ENCODE measurements around the gene ACTMAP.

The ACTMAP gene

GRCh38 chr19:40742886-40743285, 7.4 kb downstream of the ACTMAP start:
- H3K27ac ChIP-seq (ENCODE audit: low read length): no peak overlapping the region
- DNase-seq: no peak
- no peaks in the 10 kb centered on the region for H4K20me1 ChIP-seq (ENCODE audit: insufficient read depth, low read length)
- TF ChIP-seq EZH2phosphoT487 (IDR thresholded peaks at IDR 0.05; ENCODE audit: low read length): no peak
- no peak for TF ChIP-seq EZH2 (optimal IDR thresholded peaks at IDR 0.05; ENCODE audit: low read depth, low read length)
- TF ChIP-seq CTCF (IDR thresholded peaks at IDR 0.05; ENCODE audit: low read length): no peak
- no peak overlapping the region for H3K4me2 ChIP-seq (ENCODE audit: low read depth, low read length)
- H3F3A ChIP-seq (ENCODE audit: insufficient read depth, low read length): no peaks in the 10 kb centered on the region
- H3K9me3 ChIP-seq (replicated peaks; ENCODE audit: insufficient read depth, low read length): no peaks in the 10 kb centered on the region
- no peaks in the 10 kb centered on the region for H3K79me2 ChIP-seq (ENCODE audit: low read length)
- H3K4me1 ChIP-seq (ENCODE audit: low read length): no peaks in the 10 kb centered on the region
- H3K9ac ChIP-seq (ENCODE audit: low read length): no peak overlapping the region
- H2AFZ ChIP-seq (ENCODE audit: low read length): no peak overlapping the region
- no peak overlapping the region for H3K4me3 ChIP-seq (ENCODE audit: low read length)
- H3K9me2 ChIP-seq (replicated peaks; ENCODE audit: insufficient read depth, low read length): no peaks in the 10 kb centered on the region
- H3K27me3 ChIP-seq (replicated peaks; ENCODE audit: insufficient read depth, low read length): no peaks in the 10 kb centered on the region
- no peaks in the 10 kb centered on the region for H3K36me3 ChIP-seq (replicated peaks; ENCODE audit: insufficient read depth, low read length)

GRCh38 chr19:40742477-40742876, 7.8 kb downstream of the ACTMAP start:
- H3K4me2 ChIP-seq (ENCODE audit: low read depth, low read length): no peak overlapping the region
- H3K9ac ChIP-seq (ENCODE audit: low read length): no peak overlapping the region
- no peak overlapping the region for H3K27ac ChIP-seq (ENCODE audit: low read length)
- H3K79me2 ChIP-seq (ENCODE audit: low read length): no peaks in the 10 kb centered on the region
- TF ChIP-seq EZH2 (optimal IDR thresholded peaks at IDR 0.05; ENCODE audit: low read depth, low read length) (no peak), EZH2phosphoT487 (IDR thresholded peaks at IDR 0.05; ENCODE audit: low read length) (no peak), CTCF (IDR thresholded peaks at IDR 0.05; ENCODE audit: low read length) (no peak)
- no peaks in the 10 kb centered on the region for H3K36me3 ChIP-seq (replicated peaks; ENCODE audit: insufficient read depth, low read length)
- H3F3A ChIP-seq (ENCODE audit: insufficient read depth, low read length): no peaks in the 10 kb centered on the region
- no peaks in the 10 kb centered on the region for H3K27me3 ChIP-seq (replicated peaks; ENCODE audit: insufficient read depth, low read length)
- no peaks in the 10 kb centered on the region for H4K20me1 ChIP-seq (ENCODE audit: insufficient read depth, low read length)
- no peaks in the 10 kb centered on the region for H3K9me3 ChIP-seq (replicated peaks; ENCODE audit: insufficient read depth, low read length)
- no peak for DNase-seq
- no peaks in the 10 kb centered on the region for H3K4me1 ChIP-seq (ENCODE audit: low read length)
- H3K9me2 ChIP-seq (replicated peaks; ENCODE audit: insufficient read depth, low read length): no peaks in the 10 kb centered on the region
- H2AFZ ChIP-seq (ENCODE audit: low read length): no peak overlapping the region
- H3K4me3 ChIP-seq (ENCODE audit: low read length): no peak overlapping the region

- Histone ChIP-seq H4K20me1 (ENCODE audit: insufficient read depth, low read length) (no peaks in the 10 kb centered on the region), H3K4me2 (ENCODE audit: low read depth, low read length) (no peak overlapping the region), H3K36me3 (replicated peaks; ENCODE audit: insufficient read depth, low read length) (no peaks in the 10 kb centered on the region), H3K9ac (ENCODE audit: low read length) (no peak overlapping the region), H3K27ac (ENCODE audit: low read length) (no peak overlapping the region), H2AFZ (ENCODE audit: low read length) (no peak overlapping the region), H3K9me3 (replicated peaks; ENCODE audit: insufficient read depth, low read length) (no peaks in the 10 kb centered on the region), H3K9me2 (replicated peaks; ENCODE audit: insufficient read depth, low read length) (no peaks in the 10 kb centered on the region), H3K4me1 (ENCODE audit: low read length) (no peaks in the 10 kb centered on the region), H3F3A (ENCODE audit: insufficient read depth, low read length) (no peaks in the 10 kb centered on the region), H3K4me3 (ENCODE audit: low read length) (no peak overlapping the region), H3K79me2 (ENCODE audit: low read length) (no peaks in the 10 kb centered on the region), H3K27me3 (replicated peaks; ENCODE audit: insufficient read depth, low read length) (no peaks in the 10 kb centered on the region)
- DNase-seq: no peak
- TF ChIP-seq EZH2 (optimal IDR thresholded peaks at IDR 0.05; ENCODE audit: low read depth, low read length): no peak
- no peak for TF ChIP-seq EZH2phosphoT487 (IDR thresholded peaks at IDR 0.05; ENCODE audit: low read length)
- TF ChIP-seq CTCF (IDR thresholded peaks at IDR 0.05; ENCODE audit: low read length): no peak
Observed at GRCh38 chr19:40741527-40742390, 8.5 kb downstream of the ACTMAP start.
